Spleen (tissue), 11 donors: Measurements from ENCODE around the gene PGS1. TPM values are rescaled to one million over a fixed set of nuclear protein-coding genes. Genes with fewer than 3 reads are reported as not detected.

Experiments
- DNase-seq: peaks from one replicate; pipeline ENCODE4 v3.0.0-alpha.2; 2020
- H3K27ac ChIP-seq, 8 donors: fragments of 200-600 bp; sonication (generic) in 7 of 8; 1 replicate in 4 of 8; 2 replicates in 4 of 8; pipeline versions ENCODE4 v1.5.0 to v1.8.0; 2016 to 2021; ENCODE audit warnings: inconsistent platforms in 4 of 8, mild to moderate bottlenecking in 4 of 8, moderate library complexity in 1 of 8
- H3K27me3 ChIP-seq, 7 donors: fragments of 200-600 bp; sonication (generic) in 6 of 7; replicated peaks in 1 of 7; 1 replicate in 4 of 7; 2 replicates in 3 of 7; pipeline versions ENCODE4 v1.5.0 to v1.8.0; 2016 to 2021; ENCODE audit warnings: inconsistent platforms in 3 of 7, mild to moderate bottlenecking in 1 of 7
- H3K36me3 ChIP-seq, 6 donors: fragments of 200-600 bp; sonication (generic) in 5 of 6; 1 replicate in 4 of 6; 2 replicates in 2 of 6; pipeline versions ENCODE4 v1.5.0 to v1.8.0; 2016 to 2021; ENCODE audit warnings: inconsistent platforms in 2 of 6
- H3K4me1 ChIP-seq, 6 donors: fragments of 200-600 bp; sonication (generic) in 5 of 6; 1 replicate in 3 of 6; 2 replicates in 3 of 6; pipeline versions ENCODE4 v1.5.0 to v1.8.0; 2016 to 2021; ENCODE audit warnings: inconsistent platforms in 3 of 6
- H3K4me3 ChIP-seq, 8 donors: fragments of 200-600 bp; sonication (generic) in 7 of 8; 1 replicate in 4 of 8; 2 replicates in 4 of 8; pipeline versions ENCODE4 v1.5.0 to v1.8.0; 2016 to 2021; ENCODE audit warnings: inconsistent platforms in 4 of 8, mild to moderate bottlenecking in 4 of 8, moderate library complexity in 2 of 8
- H3K9me3 ChIP-seq, 8 donors: fragments of 200-600 bp; sonication (generic) in 7 of 8; 1 replicate in 4 of 8; 2 replicates in 4 of 8; pipeline versions ENCODE4 v1.5.0 to v1.8.0; 2016 to 2021; ENCODE audit warnings: inconsistent platforms in 4 of 8
- POLR2A ChIP-seq, 3 donors: fragments of 450-650 bp; IDR thresholded peaks; one replicate each; pipeline ENCODE4 v1.5.1; 2017; ENCODE audit warnings: antibody characterized with exemption in 3 of 3, mild to moderate bottlenecking in 1 of 3
- POLR2AphosphoS5 ChIP-seq, 3 donors: sonication (generic); formaldehyde crosslinking; IDR thresholded peaks; one replicate each; pipeline ENCODE4 v1.5.1; 2017; ENCODE audit warnings: antibody characterized with exemption in 3 of 3
- WGBS, 5 donors: extraction: QIAGEN DNeasy Blood & Tissue Kit in 3 of 5; methylation state at CpG; one replicate each; pipeline versions ENCODE4 v1.1.5 to v1.1.7; 2013 to 2018; 5-methylcytosine and 5-hydroxymethylcytosine counted together
- intact Hi-C: fragments of 100-400 bp; cut with DNase I; formaldehyde crosslinking; loops from one replicate; pipeline ENCODE4 v1.15.0; 2023; ENCODE audit warnings: low total_unique reads
- polyA plus RNA-seq, 3 donors: library from polyadenylated mRNA; stranded (reverse); fragments of 200-250 nt; gene quantifications; one replicate each; pipeline ENCODE4 v1.2.1, GENCODE V29; 2013
- total RNA-seq, 7 donors: library from RNA; depleted of rRNA in 3 of 7; stranded (reverse); fragments of >200 nt in 3 of 7; fragmentation: NEBNext Ultra II Directional in 4 of 7; extraction: Animal tissue kit (Norgen Biotek cat#: 25700) in 4 of 7; gene quantifications; one replicate each; pipeline versions ENCODE4 v1.1.0 to v1.2.1, GENCODE V29; 2016 to 2021
- TF ChIP-seq, protein P1 (sequence below), 11 experiments: fragments of 200-600 bp in 7 of 11; fragments of 450-650 bp in 4 of 11; sonication (generic) in 4 of 11; IDR thresholded peaks in 8 of 11; conservative IDR thresholded peaks in 3 of 11; 1 replicate in 7 of 11; 2 replicates in 4 of 11; pipeline versions ENCODE4 v1.4.0 to v1.8.0; 2016 to 2021; ENCODE audit warnings: antibody characterized with exemption in 11 of 11, inconsistent platforms in 4 of 11, mild to moderate bottlenecking in 1 of 11
- donor health status: healthy with polysubstance abuse.
- donor health status: DM: no; HTN: no; CAD: no; lungs with moderate emphysema.
- donor health status: DM: no; HTN: no; CAD: no.
- donor health status: Bipolar disorder and iron deficiency.
- donor health status: healthy.
- donor health status: DM: no; HTN: no; CAD: no.
- donor health status: DM: yes; HTN: yes; CAD: no.

The PGS1 gene
- total and polyA plus RNA-seq, 10 donors = 20.0 to 217 (median 109) TPM

DNA sequence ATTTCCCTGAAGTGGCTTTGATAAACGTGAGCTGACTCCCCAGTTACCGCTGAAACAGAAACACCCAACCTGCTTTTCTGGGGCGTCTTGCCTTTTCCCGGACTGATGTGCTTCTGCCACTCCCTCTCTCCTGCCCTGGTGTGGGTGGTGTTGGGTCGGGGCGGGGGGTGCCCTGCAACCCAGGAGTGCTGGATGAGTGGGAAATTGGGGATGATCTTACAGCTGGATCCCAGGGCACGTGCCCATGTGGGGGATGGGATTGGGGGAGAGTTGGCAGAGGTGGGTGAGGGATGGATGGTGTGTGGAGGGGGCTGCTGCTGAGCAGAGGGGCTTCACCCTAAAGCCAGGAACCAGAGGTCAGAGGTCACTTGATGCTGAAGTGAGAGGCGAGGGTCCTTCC lies 28.5 kb downstream of the PGS1 start:
- intact Hi-C loops = no loop called here
- Histone ChIP-seq H3K36me3 (peaks cover 4 to 91% (median 61%) of the 10 kb centered on the region in 6 donors), H3K27ac (peak overlapping the region in 1 of 8 donors; percentile 42), H3K4me3 (no peak overlapping the region), H3K27me3 (no peaks in the 10 kb centered on the region), H3K9me3 (no peaks in the 10 kb centered on the region), H3K4me1 (peaks cover 0 to 57% (median 33%) of the 10 kb centered on the region in 6 donors)
- TF ChIP-seq POLR2A (IDR thresholded peaks at IDR 0.05) (no peak), POLR2AphosphoS5 (IDR thresholded peaks at IDR 0.05) (no peak)
- TF ChIP-seq, protein P1, sequence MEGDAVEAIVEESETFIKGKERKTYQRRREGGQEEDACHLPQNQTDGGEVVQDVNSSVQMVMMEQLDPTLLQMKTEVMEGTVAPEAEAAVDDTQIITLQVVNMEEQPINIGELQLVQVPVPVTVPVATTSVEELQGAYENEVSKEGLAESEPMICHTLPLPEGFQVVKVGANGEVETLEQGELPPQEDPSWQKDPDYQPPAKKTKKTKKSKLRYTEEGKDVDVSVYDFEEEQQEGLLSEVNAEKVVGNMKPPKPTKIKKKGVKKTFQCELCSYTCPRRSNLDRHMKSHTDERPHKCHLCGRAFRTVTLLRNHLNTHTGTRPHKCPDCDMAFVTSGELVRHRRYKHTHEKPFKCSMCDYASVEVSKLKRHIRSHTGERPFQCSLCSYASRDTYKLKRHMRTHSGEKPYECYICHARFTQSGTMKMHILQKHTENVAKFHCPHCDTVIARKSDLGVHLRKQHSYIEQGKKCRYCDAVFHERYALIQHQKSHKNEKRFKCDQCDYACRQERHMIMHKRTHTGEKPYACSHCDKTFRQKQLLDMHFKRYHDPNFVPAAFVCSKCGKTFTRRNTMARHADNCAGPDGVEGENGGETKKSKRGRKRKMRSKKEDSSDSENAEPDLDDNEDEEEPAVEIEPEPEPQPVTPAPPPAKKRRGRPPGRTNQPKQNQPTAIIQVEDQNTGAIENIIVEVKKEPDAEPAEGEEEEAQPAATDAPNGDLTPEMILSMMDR (IDR thresholded peaks at IDR 0.05 in 8 of 11, conservative IDR thresholded peaks at IDR 0.05 in 3 of 11) = no peak
- 85 to 94% (median 86%) methylated on average over 8 of the region's 8 CpGs for WGBS, 5 donors
- no peak for DNase-seq

DNA sequence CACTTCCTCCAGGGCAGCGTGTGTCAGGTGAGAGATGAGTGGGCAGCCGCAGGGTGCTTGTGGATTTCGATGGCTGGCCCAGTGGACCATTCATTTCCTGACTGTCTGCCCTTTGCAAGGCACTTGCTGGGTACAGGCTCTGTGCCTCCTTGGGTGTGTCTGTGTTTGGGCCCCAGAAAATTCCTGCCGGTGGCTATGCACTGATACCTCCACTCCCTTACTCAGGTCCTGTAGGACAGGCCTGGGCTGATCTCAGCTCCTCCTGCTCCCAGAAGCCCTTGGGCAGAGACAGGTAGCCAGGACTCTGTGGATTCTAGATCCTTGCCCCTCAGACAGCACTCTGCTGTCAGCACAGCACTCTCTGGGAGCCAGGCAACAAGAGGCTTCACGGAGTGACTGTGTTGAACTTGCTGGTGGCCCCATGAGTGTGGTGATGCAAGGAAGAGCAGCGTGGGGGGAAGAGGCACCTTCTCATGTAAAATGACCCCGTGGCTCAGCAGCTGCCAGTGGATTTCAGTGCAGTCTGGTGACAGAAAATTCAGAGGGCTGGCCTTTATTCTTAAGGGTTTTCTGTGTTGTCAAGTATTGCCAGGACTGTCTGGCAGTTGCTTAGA lies 29.0 kb downstream of the PGS1 start:
- Histone ChIP-seq H3K27ac (peak overlapping the region in 2 of 8 donors; percentile 30 to 42), H3K9me3 (no peaks in the 10 kb centered on the region), H3K27me3 (no peaks in the 10 kb centered on the region), H3K4me1 (peaks cover 4 to 62% (median 39%) of the 10 kb centered on the region in 6 donors), H3K4me3 (no peak overlapping the region), H3K36me3 (peaks cover 4 to 90% (median 56%) of the 10 kb centered on the region in 6 donors)
- TF ChIP-seq, protein P1 (IDR thresholded peaks at IDR 0.05 in 8 of 11, conservative IDR thresholded peaks at IDR 0.05 in 3 of 11) = no peak
- TF ChIP-seq POLR2A (IDR thresholded peaks at IDR 0.05) (no peak), POLR2AphosphoS5 (IDR thresholded peaks at IDR 0.05) (no peak)
- 54 to 87% (median 77%) methylated on average over 7 of the region's 7 CpGs for WGBS, 5 donors
- intact Hi-C loops = no loop called here
- DNase-seq = no peak

DNA sequence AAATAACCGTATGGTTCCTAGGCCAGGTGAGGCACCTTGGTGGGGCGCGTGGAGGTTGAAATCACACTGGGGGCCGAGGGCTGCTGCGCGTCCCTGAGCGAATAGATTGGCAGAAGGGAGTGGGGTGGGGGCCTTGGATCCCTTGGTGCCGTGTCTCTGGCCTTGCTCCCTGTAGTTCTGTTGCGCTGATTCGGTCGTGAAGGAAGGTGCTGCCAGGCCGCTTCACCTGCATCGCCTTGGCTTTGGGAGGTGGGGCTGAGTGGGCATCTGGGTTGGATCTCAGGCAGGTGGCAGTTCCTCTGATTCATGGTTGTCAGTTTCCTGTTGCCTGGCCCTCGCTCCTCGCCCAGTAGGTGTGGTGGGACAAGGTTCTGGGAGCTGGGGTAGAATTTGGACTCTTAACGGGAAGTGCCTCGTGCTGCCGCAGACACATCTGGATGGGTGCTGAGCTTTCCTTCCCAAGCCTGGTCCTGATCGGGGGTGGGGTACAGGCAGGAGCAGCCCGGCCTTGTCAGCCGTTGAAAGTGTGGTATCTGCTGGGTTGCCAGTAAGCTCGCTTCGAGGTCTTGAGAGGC lies 30.1 kb downstream of the PGS1 start:
- Histone ChIP-seq H3K27me3 (no peaks in the 10 kb centered on the region), H3K4me1 (peaks cover 15 to 72% (median 49%) of the 10 kb centered on the region in 6 donors), H3K36me3 (peaks cover 0 to 90% (median 45%) of the 10 kb centered on the region in 6 donors), H3K4me3 (no peak overlapping the region), H3K9me3 (no peaks in the 10 kb centered on the region), H3K27ac (peak overlapping the region in 3 of 8 donors; percentile 34 to 93 (median 53))
- TF ChIP-seq, protein P1 (IDR thresholded peaks at IDR 0.05 in 8 of 11, conservative IDR thresholded peaks at IDR 0.05 in 3 of 11) = no peak
- TF ChIP-seq POLR2A (IDR thresholded peaks at IDR 0.05) = no peak
- TF ChIP-seq POLR2AphosphoS5 (IDR thresholded peaks at IDR 0.05) = peak in 1 of 3 donors; percentile 59
- DNase-seq = no peak
- intact Hi-C loops = no loop called here
- WGBS, 5 donors = 86 to 93% (median 90%) methylated on average over 23 of the region's 23 CpGs

DNA sequence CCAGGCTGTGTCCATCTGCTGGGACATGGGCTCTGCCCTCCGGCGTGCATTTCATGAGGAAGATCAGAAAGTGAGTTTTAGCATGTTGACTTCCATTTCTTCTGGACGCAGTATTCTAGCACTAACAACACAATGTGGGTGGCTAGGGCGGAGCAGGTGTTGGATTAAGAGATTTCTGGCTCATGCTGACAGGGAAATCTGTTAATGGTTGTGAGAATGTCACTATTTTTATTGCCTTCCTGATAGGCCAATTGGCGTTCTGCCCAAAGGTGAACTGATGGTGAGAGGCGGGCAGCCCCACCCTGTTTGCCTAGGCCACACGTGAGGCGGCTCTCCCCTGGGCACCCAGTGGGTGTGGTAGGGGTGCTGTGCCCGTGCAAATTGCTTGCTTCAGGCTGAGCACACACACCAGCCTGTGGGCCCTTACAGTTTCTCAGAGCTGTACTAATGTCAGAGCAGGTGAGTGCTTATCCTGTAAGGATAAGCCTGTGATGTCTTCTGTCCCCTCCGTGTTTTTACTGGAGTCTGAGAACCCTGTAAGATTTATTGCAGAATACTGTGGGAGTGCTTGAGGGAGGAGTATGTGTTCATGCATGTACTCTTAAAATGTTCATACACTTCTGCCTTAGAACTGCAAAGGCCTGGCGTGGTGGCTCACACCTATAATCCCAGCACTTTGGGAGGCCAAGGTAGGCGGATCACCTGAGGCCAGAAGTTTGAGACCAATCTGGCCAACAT lies 30.9 kb downstream of the PGS1 start:
- Histone ChIP-seq H3K4me1 (peaks cover 23 to 80% (median 57%) of the 10 kb centered on the region in 6 donors), H3K27me3 (no peaks in the 10 kb centered on the region), H3K36me3 (peaks cover 0 to 90% (median 37%) of the 10 kb centered on the region in 6 donors), H3K4me3 (no peak overlapping the region), H3K27ac (peak overlapping the region in 3 of 8 donors; percentile 34 to 93 (median 53)), H3K9me3 (no peaks in the 10 kb centered on the region)
- intact Hi-C loops = no loop called here
- WGBS, 5 donors = 85 to 89% (median 86%) methylated on average over 11 to 12 of the region's 12 CpGs
- TF ChIP-seq POLR2AphosphoS5 (IDR thresholded peaks at IDR 0.05) = peak in 1 of 3 donors; percentile 44
- TF ChIP-seq, protein P1 (IDR thresholded peaks at IDR 0.05 in 8 of 11, conservative IDR thresholded peaks at IDR 0.05 in 3 of 11) = no peak
- DNase-seq = no peak
